MM.1S (cell line): ENCODE results near the gene CXCL6.

Experiments
- DNase-seq: peaks from one replicate; pipeline ENCODE4 v3.0.0-alpha.2; 2015
- H2AFZ ChIP-seq: fragments of 300-600 bp; sonication (generic); 2 replicates; pipeline ENCODE4 v1.6.0; 2016; ENCODE audit warnings: antibody characterized with exemption, low read length
- H3F3A ChIP-seq: fragments of 300-600 bp; sonication (generic); 2 replicates; pipeline ENCODE4 v1.6.1; 2016; ENCODE audit warnings: mild to moderate bottlenecking, antibody characterized with exemption, low read length, moderate library complexity, mixed read lengths; ENCODE audit not compliant: insufficient read depth
- H3K27ac ChIP-seq: fragments of 300-600 bp; sonication (generic); 2 replicates; pipeline ENCODE4 v1.5.1; 2016; ENCODE audit warnings: mild to moderate bottlenecking, low read length
- H3K27me3 ChIP-seq: fragments of 300-600 bp; sonication (generic); replicated peaks from 2 replicates; pipeline ENCODE4 v1.6.0; 2016; ENCODE audit warnings: low read length; ENCODE audit not compliant: insufficient read depth
- H3K36me3 ChIP-seq: fragments of 300-600 bp; sonication (generic); replicated peaks from 2 replicates; pipeline ENCODE4 v1.6.1; 2016; ENCODE audit warnings: mild to moderate bottlenecking, low read length, mixed read lengths; ENCODE audit not compliant: insufficient read depth
- H3K4me1 ChIP-seq: fragments of 300-600 bp; sonication (generic); 2 replicates; pipeline ENCODE4 v1.6.1; 2016; ENCODE audit warnings: low read length, mixed read lengths
- H3K4me2 ChIP-seq: fragments of 300-600 bp; sonication (generic); 2 replicates; pipeline ENCODE4 v1.6.0; 2016; ENCODE audit warnings: low read depth, low read length
- H3K4me3 ChIP-seq: fragments of 300-600 bp; sonication (generic); 2 replicates; pipeline ENCODE4 v1.5.1; 2016; ENCODE audit warnings: low read length, mixed read lengths
- H3K79me2 ChIP-seq: fragments of 300-600 bp; sonication (generic); 2 replicates; pipeline ENCODE4 v1.6.1; 2016; ENCODE audit warnings: mixed run types, low read length, mixed read lengths
- H3K9ac ChIP-seq: fragments of 300-600 bp; sonication (generic); 2 replicates; pipeline ENCODE4 v1.6.1; 2016; ENCODE audit warnings: low read length, mixed read lengths
- H3K9me2 ChIP-seq: fragments of 300-600 bp; sonication (generic); replicated peaks from 2 replicates; pipeline ENCODE4 v1.6.1; 2016; ENCODE audit warnings: mild to moderate bottlenecking, low read length, mixed read lengths; ENCODE audit not compliant: insufficient read depth
- H3K9me3 ChIP-seq: fragments of 300-600 bp; sonication (generic); replicated peaks from 2 replicates; pipeline ENCODE4 v1.6.1; 2016; ENCODE audit warnings: mild to moderate bottlenecking, low read length, mixed read lengths; ENCODE audit not compliant: insufficient read depth
- H4K20me1 ChIP-seq: fragments of 300-600 bp; sonication (generic); 2 replicates; pipeline ENCODE4 v1.6.1; 2016; ENCODE audit warnings: mild to moderate bottlenecking, low read length, moderate library complexity, mixed read lengths; ENCODE audit not compliant: insufficient read depth
- EZH2 ChIP-seq: fragments of 300-600 bp; sonication (generic); optimal IDR thresholded peaks from 2 replicates; pipeline ENCODE3; 2017; ENCODE audit warnings: low read depth, mild to moderate bottlenecking, antibody characterized with exemption, low read length, mixed read lengths
- EZH2phosphoT487 ChIP-seq: fragments of 300-600 bp; sonication (generic); IDR thresholded peaks from 2 replicates; pipeline ENCODE4 v1.6.1; 2018; ENCODE audit warnings: antibody characterized with exemption, low read length
- TF ChIP-seq, protein P1 (sequence below): fragments of 300-600 bp; sonication (generic); IDR thresholded peaks from 2 replicates; pipeline ENCODE4 v1.5.1; 2016; ENCODE audit warnings: antibody characterized with exemption, low read length, mixed read lengths

CXCL6 gene

DNA sequence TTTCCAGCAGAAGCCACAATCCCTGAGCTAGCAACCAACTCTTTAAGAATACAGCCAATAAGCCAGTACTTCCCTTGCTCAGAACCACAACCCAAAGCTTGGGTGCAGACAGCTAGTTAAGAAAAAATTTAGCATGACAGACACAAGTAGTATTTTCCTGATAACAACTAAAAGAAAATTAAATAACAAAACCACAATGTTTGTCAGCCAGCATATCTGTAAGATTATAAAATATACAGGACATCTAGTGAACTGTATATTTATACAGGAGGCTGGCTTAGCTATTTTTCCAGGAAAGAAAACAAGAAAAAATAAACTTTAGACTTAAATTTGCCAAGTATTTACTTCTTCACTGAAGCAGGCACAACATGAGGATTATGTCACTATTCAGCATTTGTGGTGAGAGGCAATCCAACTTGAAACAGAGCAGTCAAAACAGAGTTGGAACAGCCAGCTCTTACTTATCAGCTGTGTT, 23.2 kb downstream of the CXCL6 start:
- TF ChIP-seq EZH2phosphoT487 (no peak), EZH2 (no peak)
- TF ChIP-seq, protein P1, sequence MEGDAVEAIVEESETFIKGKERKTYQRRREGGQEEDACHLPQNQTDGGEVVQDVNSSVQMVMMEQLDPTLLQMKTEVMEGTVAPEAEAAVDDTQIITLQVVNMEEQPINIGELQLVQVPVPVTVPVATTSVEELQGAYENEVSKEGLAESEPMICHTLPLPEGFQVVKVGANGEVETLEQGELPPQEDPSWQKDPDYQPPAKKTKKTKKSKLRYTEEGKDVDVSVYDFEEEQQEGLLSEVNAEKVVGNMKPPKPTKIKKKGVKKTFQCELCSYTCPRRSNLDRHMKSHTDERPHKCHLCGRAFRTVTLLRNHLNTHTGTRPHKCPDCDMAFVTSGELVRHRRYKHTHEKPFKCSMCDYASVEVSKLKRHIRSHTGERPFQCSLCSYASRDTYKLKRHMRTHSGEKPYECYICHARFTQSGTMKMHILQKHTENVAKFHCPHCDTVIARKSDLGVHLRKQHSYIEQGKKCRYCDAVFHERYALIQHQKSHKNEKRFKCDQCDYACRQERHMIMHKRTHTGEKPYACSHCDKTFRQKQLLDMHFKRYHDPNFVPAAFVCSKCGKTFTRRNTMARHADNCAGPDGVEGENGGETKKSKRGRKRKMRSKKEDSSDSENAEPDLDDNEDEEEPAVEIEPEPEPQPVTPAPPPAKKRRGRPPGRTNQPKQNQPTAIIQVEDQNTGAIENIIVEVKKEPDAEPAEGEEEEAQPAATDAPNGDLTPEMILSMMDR, result no peak
- H3K79me2 ChIP-seq, result no peaks in the 10 kb centered on the region
- H3K9ac ChIP-seq, result no peak overlapping the region
- H3K36me3 ChIP-seq, result no peaks in the 10 kb centered on the region
- no peaks in the 10 kb centered on the region for H3K9me3 ChIP-seq
- H4K20me1 ChIP-seq, result no peaks in the 10 kb centered on the region
- no peaks in the 10 kb centered on the region for H3K9me2 ChIP-seq
- no peak overlapping the region for H3K27ac ChIP-seq
- no peaks in the 10 kb centered on the region for H3F3A ChIP-seq
- H3K4me2 ChIP-seq, result no peak overlapping the region
- no peaks in the 10 kb centered on the region for H3K27me3 ChIP-seq
- DNase-seq, result no peak
- no peak overlapping the region for H2AFZ ChIP-seq
- 0 out of 2 replicates have a peak, but pooled peaks cover 7% of the 10 kb centered on the region for H3K4me1 ChIP-seq
- H3K4me3 ChIP-seq, result no peak overlapping the region

DNA sequence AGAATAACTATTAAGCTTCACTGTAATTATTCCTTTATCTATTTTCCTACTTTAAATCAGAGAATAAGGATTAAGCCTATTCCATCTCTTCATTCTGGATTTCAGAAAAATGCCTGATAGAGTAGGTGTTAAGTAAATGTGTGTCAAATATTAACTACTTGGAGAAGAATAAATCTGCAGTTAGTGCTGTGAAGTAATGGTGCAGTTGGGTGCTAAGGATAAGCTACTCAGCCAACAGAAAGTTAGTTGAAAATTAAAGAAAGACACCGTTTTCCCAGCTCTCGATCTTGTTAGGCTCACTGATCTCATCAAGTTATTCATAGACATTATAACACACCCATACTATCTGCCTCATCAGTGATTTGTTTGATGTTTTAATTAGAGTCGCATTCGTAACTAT, 23.7 kb downstream of the CXCL6 start:
- Histone ChIP-seq H3F3A (no peaks in the 10 kb centered on the region), H3K9me3 (no peaks in the 10 kb centered on the region), H3K79me2 (no peaks in the 10 kb centered on the region), H3K4me3 (no peak overlapping the region), H4K20me1 (no peaks in the 10 kb centered on the region), H3K36me3 (no peaks in the 10 kb centered on the region), H3K9ac (no peak overlapping the region), H3K9me2 (no peaks in the 10 kb centered on the region), H2AFZ (no peak overlapping the region), H3K4me2 (no peak overlapping the region), H3K27me3 (no peaks in the 10 kb centered on the region), H3K27ac (no peak overlapping the region), H3K4me1 (0 out of 2 replicates have a peak, but pooled peaks cover 7% of the 10 kb centered on the region)
- no peak for DNase-seq
- TF ChIP-seq EZH2phosphoT487, result no peak
- TF ChIP-seq, protein P1, result no peak
- no peak for TF ChIP-seq EZH2

DNA sequence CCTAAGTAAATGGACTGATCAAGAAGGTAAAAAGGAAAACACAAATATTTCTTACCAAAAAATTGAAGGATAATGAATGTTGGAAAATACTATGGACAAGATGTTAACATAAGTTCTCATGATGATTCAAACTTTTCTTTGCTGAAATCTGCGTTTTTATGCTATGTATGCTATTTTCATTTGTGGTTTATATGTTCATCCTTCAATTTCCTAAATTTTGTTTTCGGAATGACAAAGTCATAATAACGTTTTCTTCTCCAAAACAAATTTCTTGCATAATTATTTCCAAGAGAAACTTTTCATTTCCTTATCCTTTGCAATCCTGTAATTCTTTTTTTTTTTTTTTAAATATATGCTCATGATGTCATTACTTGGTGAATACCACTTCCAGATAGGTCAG, 24.4 kb downstream of the CXCL6 start:
- Histone ChIP-seq H3K79me2 (no peaks in the 10 kb centered on the region), H3K4me1 (0 out of 2 replicates have a peak, but pooled peaks cover 7% of the 10 kb centered on the region), H4K20me1 (no peaks in the 10 kb centered on the region), H3K9me3 (no peaks in the 10 kb centered on the region), H3K4me3 (no peak overlapping the region), H3F3A (no peaks in the 10 kb centered on the region), H3K27me3 (no peaks in the 10 kb centered on the region), H3K9ac (no peak overlapping the region), H3K4me2 (no peak overlapping the region), H3K9me2 (no peaks in the 10 kb centered on the region), H3K36me3 (no peaks in the 10 kb centered on the region), H2AFZ (no peak overlapping the region), H3K27ac (no peak overlapping the region)
- no peak for TF ChIP-seq EZH2
- no peak for TF ChIP-seq EZH2phosphoT487
- TF ChIP-seq, protein P1, result no peak
- DNase-seq, result no peak
